CD14-positive monocyte (primary cell): ENCODE results near the gene WDR62. TPM values are rescaled to one million over a fixed set of nuclear protein-coding genes. Genes with fewer than 3 reads are reported as not detected.

Experiments
- DNase-seq, 3 donors: peaks; one replicate each; pipeline ENCODE4 v3.0.0-alpha.2; 2011 to 2022
- H2AFZ ChIP-seq: 2 replicates; pipeline ENCODE4 v1.6.0; 2012; ENCODE audit warnings: mild to moderate bottlenecking, low read depth, low read length, inconsistent platforms; ENCODE audit not compliant: insufficient read depth, poor library complexity, severe bottlenecking
- H3K27ac ChIP-seq, 2 donors: 1 replicate in 1 of 2; 2 replicates in 1 of 2; pipeline ENCODE4 v1.5.1; 2012 to 2013; ENCODE audit warnings: low read length in 2 of 2, control low read depth in 1 of 2, inconsistent platforms in 1 of 2, low read depth in 1 of 2, mild to moderate bottlenecking in 1 of 2
- H3K27me3 ChIP-seq, 2 donors: one replicate each; pipeline versions ENCODE4 v1.6.0 to v1.6.1; 2011 to 2013; ENCODE audit warnings: low read length in 2 of 2; ENCODE audit not compliant: control insufficient read depth in 2 of 2, insufficient read depth in 2 of 2
- H3K36me3 ChIP-seq, 2 donors: replicated peaks in 1 of 2; 1 replicate in 1 of 2; 2 replicates in 1 of 2; pipeline versions ENCODE4 v1.5.1 to v1.6.1; 2012 to 2013; ENCODE audit warnings: low read length in 2 of 2, control low read depth in 1 of 2, inconsistent platforms in 1 of 2, mild to moderate bottlenecking in 1 of 2; ENCODE audit not compliant: insufficient read depth in 2 of 2, control insufficient read depth in 1 of 2
- H3K4me1 ChIP-seq, 2 donors: 1 replicate in 1 of 2; 2 replicates in 1 of 2; pipeline versions ENCODE4 v1.5.1 to v1.6.1; 2012 to 2013; ENCODE audit warnings: low read length in 2 of 2, control low read depth in 1 of 2, inconsistent platforms in 1 of 2, mild to moderate bottlenecking in 1 of 2, moderate library complexity in 1 of 2; ENCODE audit not compliant: insufficient read depth in 2 of 2, control insufficient read depth in 1 of 2
- H3K4me2 ChIP-seq: replicated peaks from 2 replicates; pipeline ENCODE3; 2012; ENCODE audit warnings: low read length, moderate library complexity, mild to moderate bottlenecking; ENCODE audit not compliant: poor library complexity, severe bottlenecking; ENCODE audit errors: extremely low read depth
- H3K4me3 ChIP-seq, 3 experiments: fragments of 200-600 bp in 1 of 3; sonication (generic) in 1 of 3; replicated peaks in 1 of 3; 1 replicate in 2 of 3; 2 replicates in 1 of 3; pipeline ENCODE4 v1.5.1; 2011 to 2013; ENCODE audit warnings: low read length in 3 of 3, mild to moderate bottlenecking in 3 of 3, control low read depth in 2 of 3, low read depth in 2 of 3, inconsistent platforms in 1 of 3, moderate library complexity in 1 of 3
- H3K79me2 ChIP-seq: 2 replicates; pipeline ENCODE4 v1.6.0; 2012; ENCODE audit warnings: mild to moderate bottlenecking, control low read depth, inconsistent platforms, low read length, moderate library complexity; ENCODE audit not compliant: insufficient read depth
- H3K9ac ChIP-seq: 2 replicates; pipeline ENCODE4 v1.6.0; 2017; ENCODE audit warnings: low read length, mild to moderate bottlenecking; ENCODE audit not compliant: insufficient read depth, poor library complexity, severe bottlenecking
- H3K9me3 ChIP-seq, 2 donors: replicated peaks in 1 of 2; 1 replicate in 1 of 2; 2 replicates in 1 of 2; pipeline versions ENCODE4 v1.5.1 to v1.6.1; 2012 to 2013; ENCODE audit warnings: low read length in 2 of 2, control low read depth in 1 of 2; ENCODE audit not compliant: control insufficient read depth in 1 of 2, insufficient read depth in 1 of 2
- H4K20me1 ChIP-seq: 2 replicates; pipeline ENCODE4 v1.6.0; 2012; ENCODE audit warnings: mild to moderate bottlenecking, low read length, control low read depth, moderate library complexity; ENCODE audit not compliant: insufficient read depth
- H3K27ac Mint-ChIP-seq, 7 donors: one replicate each; pipeline ENCODE4 v1.8.0; 2020; ENCODE audit warnings: mild to moderate bottlenecking in 7 of 7, mixed read lengths in 7 of 7, moderate library complexity in 6 of 7, inconsistent platforms in 2 of 7
- H3K27me3 Mint-ChIP-seq, 3 donors: one replicate each; pipeline ENCODE4 v1.8.0; 2021 to 2022; ENCODE audit warnings: low read depth in 3 of 3, mild to moderate bottlenecking in 3 of 3, mixed read lengths in 3 of 3, moderate library complexity in 3 of 3, inconsistent platforms in 1 of 3
- H3K36me3 Mint-ChIP-seq, 2 donors: one replicate each; pipeline ENCODE4 v1.8.0; 2020; ENCODE audit warnings: mixed read lengths in 2 of 2, inconsistent platforms in 1 of 2, mild to moderate bottlenecking in 1 of 2
- H3K4me1 Mint-ChIP-seq: one replicate; pipeline ENCODE4 v1.8.0; 2020; ENCODE audit warnings: mild to moderate bottlenecking, mixed read lengths
- H3K4me3 Mint-ChIP-seq, 2 donors: one replicate each; pipeline ENCODE4 v1.8.0; 2020; ENCODE audit warnings: mild to moderate bottlenecking in 2 of 2, mixed read lengths in 2 of 2, moderate library complexity in 1 of 2
- H3K9me3 Mint-ChIP-seq, 7 donors: one replicate each; pipeline ENCODE4 v1.8.0; 2020 to 2022; ENCODE audit warnings: mixed read lengths in 7 of 7, mild to moderate bottlenecking in 6 of 7, moderate library complexity in 6 of 7, inconsistent platforms in 2 of 7
- WGBS: methylation state at CpG from one replicate; pipeline ENCODE4 v1.1.5; 2013; ENCODE audit warnings: missing lambda C conversion rate; ENCODE audit not compliant: insufficient coverage; 5-methylcytosine and 5-hydroxymethylcytosine counted together
- intact Hi-C, 2 donors: fragments of 100-400 bp; cut with micrococcal nuclease; formaldehyde crosslinking; loops; one replicate each; pipeline versions ENCODE4 v1.15.0 to v1.15.1; 2023
- polyA plus RNA-seq, 3 donors: library from polyadenylated mRNA; depleted of rRNA in 1 of 3; unstranded in 2 of 3; stranded (reverse) in 1 of 3; fragments of 300-500 nt in 2 of 3; fragments of >200 nt in 1 of 3; fragmentation: Illumina TruSeq in 2 of 3; gene quantifications; 1 replicate in 2 of 3; 2 replicates in 1 of 3; pipeline ENCODE4 v1.2.3, GENCODE V29; 2012 to 2021
- TF ChIP-seq, protein P1 (sequence below): fragments of 200-600 bp; IDR thresholded peaks from one replicate; pipeline ENCODE4 v1.8.0; 2022; ENCODE audit warnings: antibody characterized with exemption, mild to moderate bottlenecking

The WDR62 gene
- polyA plus RNA-seq, 3 donors, result 0.05 to 0.88 TPM; not detected in 1

DNA sequence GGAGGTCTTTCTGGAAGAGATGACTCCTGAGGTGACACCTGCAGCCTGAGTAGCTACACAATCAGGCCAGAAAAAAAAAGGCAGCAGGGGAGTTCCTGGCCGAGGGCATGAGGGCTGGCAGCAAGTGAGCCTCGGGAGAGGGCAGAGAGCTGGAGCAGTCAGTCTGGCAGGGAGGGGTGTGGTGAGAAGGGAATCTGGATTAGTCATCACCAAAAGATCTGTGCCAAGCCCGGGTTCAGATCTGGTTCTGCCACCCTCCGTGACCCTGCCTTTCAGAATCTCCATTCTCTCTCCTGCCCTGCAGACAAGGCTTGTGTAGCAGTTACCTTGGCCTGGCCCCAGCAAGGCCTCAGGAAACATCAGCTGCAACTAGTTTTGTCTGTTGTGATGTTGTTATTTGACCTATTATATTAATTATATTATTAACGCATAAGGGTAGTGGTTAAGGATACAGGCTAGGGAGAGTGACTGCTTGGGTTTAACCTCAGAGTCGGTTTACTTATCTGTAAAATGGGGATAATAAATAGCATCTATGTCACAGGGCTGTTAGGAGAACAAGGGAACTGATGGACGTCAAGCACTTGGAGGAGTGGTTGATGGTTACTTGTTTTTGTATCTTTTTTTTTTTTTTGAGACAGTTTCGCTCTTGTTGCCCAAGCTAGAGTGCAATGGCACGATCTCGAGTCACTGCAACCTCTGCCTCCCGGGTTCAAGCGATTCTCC is 82.4 kb downstream of the WDR62 start:
- no peak overlapping the region for H3K9ac ChIP-seq
- no peak overlapping the region for H3K4me3 ChIP-seq
- WGBS, result 82% methylated on average over 9 of the region's 12 CpGs
- peaks cover 20% of the 10 kb centered on the region for H3K79me2 ChIP-seq
- Mint-ChIP-seq H3K27me3 (peaks cover 0 to 7% (median 2%) of the 10 kb centered on the region in 3 donors), H3K36me3 (peaks cover 9 to 10% of the 10 kb centered on the region in 2 donors), H3K4me1 (peaks cover 40% of the 10 kb centered on the region), H3K4me3 (peak overlapping the region; percentile 11 to 73), H3K9me3 (peaks cover 0 to 6% (median 0%) of the 10 kb centered on the region in 7 donors), H3K27ac (peak overlapping the region in 5 of 7 donors; percentile 50 to 84 (median 68))
- H3K4me1 ChIP-seq, result peaks cover 38 to 59% of the 10 kb centered on the region in 2 donors
- H3K36me3 ChIP-seq, result peaks cover under 1 to 7% of the 10 kb centered on the region in 2 donors
- no peaks in the 10 kb centered on the region for H3K27me3 ChIP-seq
- H3K27ac ChIP-seq, result peak overlapping the region in 1 of 2 donors; percentile 16
- H3K4me2 ChIP-seq, result no peak overlapping the region
- DNase-seq, result peak; percentile 54 to 61 (median 57)
- H3K9me3 ChIP-seq, result no peaks in the 10 kb centered on the region
- intact Hi-C loops, result no loop called here
- no peak overlapping the region for H2AFZ ChIP-seq
- TF ChIP-seq, protein P1, sequence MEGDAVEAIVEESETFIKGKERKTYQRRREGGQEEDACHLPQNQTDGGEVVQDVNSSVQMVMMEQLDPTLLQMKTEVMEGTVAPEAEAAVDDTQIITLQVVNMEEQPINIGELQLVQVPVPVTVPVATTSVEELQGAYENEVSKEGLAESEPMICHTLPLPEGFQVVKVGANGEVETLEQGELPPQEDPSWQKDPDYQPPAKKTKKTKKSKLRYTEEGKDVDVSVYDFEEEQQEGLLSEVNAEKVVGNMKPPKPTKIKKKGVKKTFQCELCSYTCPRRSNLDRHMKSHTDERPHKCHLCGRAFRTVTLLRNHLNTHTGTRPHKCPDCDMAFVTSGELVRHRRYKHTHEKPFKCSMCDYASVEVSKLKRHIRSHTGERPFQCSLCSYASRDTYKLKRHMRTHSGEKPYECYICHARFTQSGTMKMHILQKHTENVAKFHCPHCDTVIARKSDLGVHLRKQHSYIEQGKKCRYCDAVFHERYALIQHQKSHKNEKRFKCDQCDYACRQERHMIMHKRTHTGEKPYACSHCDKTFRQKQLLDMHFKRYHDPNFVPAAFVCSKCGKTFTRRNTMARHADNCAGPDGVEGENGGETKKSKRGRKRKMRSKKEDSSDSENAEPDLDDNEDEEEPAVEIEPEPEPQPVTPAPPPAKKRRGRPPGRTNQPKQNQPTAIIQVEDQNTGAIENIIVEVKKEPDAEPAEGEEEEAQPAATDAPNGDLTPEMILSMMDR, result no peak
- H4K20me1 ChIP-seq, result peaks cover 11% of the 10 kb centered on the region

DNA sequence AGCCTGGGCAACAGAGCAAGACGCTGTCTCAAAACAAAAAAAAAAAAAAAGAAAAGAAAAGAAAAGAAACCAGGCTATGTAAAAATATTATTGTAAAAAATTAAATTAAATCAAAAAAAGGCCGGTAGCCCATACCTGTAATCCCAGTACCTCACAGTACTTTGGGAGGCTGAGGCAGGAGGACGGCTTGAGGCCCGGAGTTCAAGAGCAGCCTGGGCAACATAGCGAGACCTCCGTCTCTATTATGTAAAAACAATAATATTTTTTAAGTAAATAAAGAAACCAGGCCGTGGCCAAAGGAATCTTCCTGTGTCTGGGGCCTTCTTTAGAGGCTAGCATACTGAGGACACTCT is 84.4 kb downstream of the WDR62 start:
- Histone ChIP-seq H3K36me3 (peaks cover 13 to 21% of the 10 kb centered on the region in 2 donors), H4K20me1 (peaks cover 25% of the 10 kb centered on the region), H3K27ac (peak overlapping the region; percentile 90 to 98), H3K9ac (peak overlapping the region; percentile 94), H3K4me1 (peaks cover 28 to 44% of the 10 kb centered on the region in 2 donors), H3K9me3 (no peaks in the 10 kb centered on the region), H3K27me3 (no peaks in the 10 kb centered on the region), H3K79me2 (peaks cover 31% of the 10 kb centered on the region), H2AFZ (peak overlapping the region; percentile 87), H3K4me2 (peak overlapping the region; percentile 99), H3K4me3 (peak overlapping the region; percentile 92 to 100 (median 96))
- Mint-ChIP-seq H3K27ac (peak overlapping the region; percentile 96 to 99 (median 98)), H3K9me3 (peaks cover 0 to 4% (median 0%) of the 10 kb centered on the region in 7 donors), H3K4me1 (peaks cover 30% of the 10 kb centered on the region), H3K36me3 (peaks cover 20 to 24% of the 10 kb centered on the region in 2 donors), H3K27me3 (peaks cover 0 to 9% (median 3%) of the 10 kb centered on the region in 3 donors), H3K4me3 (peak overlapping the region; percentile 98 to 99)
- TF ChIP-seq, protein P1, result no peak
- DNase-seq, result no peak
- intact Hi-C loops, result no loop called here
- whole genome bisulfite sequencing, result 0% methylated on average over 1 of the region's 7 CpGs
